ENCODE data around the gene ICA1L. TPM values are rescaled to one million over a fixed set of nuclear protein-coding genes. Genes with fewer than 3 reads are reported as not detected.

The ICA1L gene
- total and polyA plus RNA-seq, 2 experiments from 2014 or later = 3.8 to 5.4 TPM

DNA sequence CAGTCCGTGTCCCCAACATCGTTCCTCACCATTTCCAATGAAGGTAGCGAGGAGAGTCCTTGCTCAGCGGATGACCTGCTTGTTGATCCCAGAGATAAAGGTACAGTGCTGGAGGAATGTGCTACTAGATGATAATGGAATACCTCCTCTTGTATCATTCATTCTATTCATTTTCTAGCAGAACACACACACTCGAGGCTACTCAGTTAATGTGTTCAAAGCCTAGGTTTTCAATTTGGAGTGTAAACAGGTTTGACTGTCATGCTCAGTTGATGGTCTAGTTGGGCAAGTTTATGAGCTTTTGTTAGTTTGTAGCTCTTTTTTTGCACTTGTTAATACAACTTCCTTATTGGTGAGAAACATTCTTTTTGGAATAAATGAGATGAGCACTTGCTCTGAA is 114.2 kb downstream of the ICA1L start:
- no peak for DNase-seq
- Histone ChIP-seq H3K36me3 (ENCODE audit: low read depth) (no peaks in the 10 kb centered on the region), H2AFZ (no peak overlapping the region), H3F3A (ENCODE audit: insufficient read depth) (no peaks in the 10 kb centered on the region), H3K4me1 (ENCODE audit: insufficient read depth) (no peaks in the 10 kb centered on the region), H3K9me3 (ENCODE audit: low read depth) (no peaks in the 10 kb centered on the region), H3K9me2 (ENCODE audit: insufficient read depth) (no peaks in the 10 kb centered on the region), H4K20me1 (ENCODE audit: insufficient read depth) (no peaks in the 10 kb centered on the region), H3K4me2 (ENCODE audit: unreplicated experiment) (no peak overlapping the region), H3K27ac (no peak overlapping the region), H3K79me2 (ENCODE audit: insufficient read depth) (no peaks in the 10 kb centered on the region), H3K4me3 (no peak overlapping the region), H3K9ac (no peak overlapping the region), H3K27me3 (replicated peaks; ENCODE audit: insufficient read depth) (no peaks in the 10 kb centered on the region)
- in situ Hi-C loops (cut with MboI) = no loop called here
- WGBS, 2 experiments (ENCODE audit: low coverage in 1 of 2, low lambda C conversion rate in 2 of 2, missing lambda C conversion rate in 2 of 2) = 88 to 92% methylated on average over 5 of the region's 5 CpGs
- no peak for TF ChIP-seq EZH2phosphoT487 (IDR thresholded peaks at IDR 0.05; ENCODE audit: insufficient read depth, low read depth)
- no peak for TF ChIP-seq EZH2 (IDR thresholded peaks at IDR 0.05; ENCODE audit: insufficient read depth, poor library complexity, severe bottlenecking)

DNA sequence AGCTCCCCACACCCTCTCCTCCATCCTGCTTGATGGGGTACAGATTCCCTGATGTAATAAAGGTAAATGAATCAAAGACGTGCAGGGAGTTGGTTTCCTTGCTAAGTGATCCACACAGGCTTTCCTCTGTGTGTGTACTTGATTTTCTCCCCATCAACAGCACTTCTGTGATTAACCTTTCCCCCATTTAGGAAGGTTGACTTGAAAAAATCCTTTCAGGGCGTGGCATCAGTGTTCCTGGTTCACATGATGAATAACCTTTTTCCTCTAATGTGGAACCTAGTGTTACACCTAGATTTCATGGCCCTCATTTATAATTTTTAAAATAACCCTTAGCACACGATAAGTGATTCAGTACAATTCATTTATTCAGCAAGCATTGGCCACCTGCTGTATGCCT is 115.0 kb downstream of the ICA1L start:
- H3K4me1 ChIP-seq (ENCODE audit: insufficient read depth) = no peaks in the 10 kb centered on the region
- H3K4me3 ChIP-seq = no peak overlapping the region
- no peaks in the 10 kb centered on the region for H3K9me2 ChIP-seq (ENCODE audit: insufficient read depth)
- H2AFZ ChIP-seq = no peak overlapping the region
- no peak for DNase-seq
- no peak overlapping the region for H3K27ac ChIP-seq
- no peak overlapping the region for H3K9ac ChIP-seq
- no peaks in the 10 kb centered on the region for H3K36me3 ChIP-seq (ENCODE audit: low read depth)
- H3K79me2 ChIP-seq (ENCODE audit: insufficient read depth) = no peaks in the 10 kb centered on the region
- no peaks in the 10 kb centered on the region for H3F3A ChIP-seq (ENCODE audit: insufficient read depth)
- no peak overlapping the region for H3K4me2 ChIP-seq (ENCODE audit: unreplicated experiment)
- H3K9me3 ChIP-seq (ENCODE audit: low read depth) = no peaks in the 10 kb centered on the region
- H3K27me3 ChIP-seq (replicated peaks; ENCODE audit: insufficient read depth) = no peaks in the 10 kb centered on the region
- in situ Hi-C loops (cut with MboI) = no loop called here
- TF ChIP-seq EZH2 (IDR thresholded peaks at IDR 0.05; ENCODE audit: insufficient read depth, poor library complexity, severe bottlenecking) = no peak
- TF ChIP-seq EZH2phosphoT487 (IDR thresholded peaks at IDR 0.05; ENCODE audit: insufficient read depth, low read depth) = no peak
- H4K20me1 ChIP-seq (ENCODE audit: insufficient read depth) = no peaks in the 10 kb centered on the region
- WGBS, 2 experiments (ENCODE audit: low coverage in 1 of 2, low lambda C conversion rate in 2 of 2, missing lambda C conversion rate in 2 of 2) = 85 to 88% methylated on average over 3 of the region's 3 CpGs

DNA sequence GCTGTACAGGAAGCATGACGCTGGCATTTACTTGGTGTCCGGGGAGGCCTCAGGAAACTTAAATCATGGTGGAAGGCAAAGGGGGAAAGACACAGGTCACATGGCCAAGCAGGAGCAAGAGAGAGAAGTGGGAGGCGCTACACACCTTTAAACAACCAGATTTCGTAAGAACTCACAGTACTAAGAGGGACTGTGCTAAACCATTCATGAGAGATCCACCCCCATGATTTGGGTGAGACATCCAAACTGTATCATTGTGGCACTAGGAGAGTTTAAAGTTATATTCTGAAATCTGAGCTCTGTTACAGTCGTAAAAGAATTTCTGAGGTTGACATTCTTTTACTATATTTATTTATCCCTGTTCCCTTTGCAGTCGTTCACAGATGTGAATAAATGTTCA is 116.6 kb downstream of the ICA1L start:
- no peak for DNase-seq
- WGBS, 2 experiments (ENCODE audit: low coverage in 1 of 2, low lambda C conversion rate in 2 of 2, missing lambda C conversion rate in 2 of 2) = 85 to 88% methylated on average over 6 of the region's 6 CpGs
- Histone ChIP-seq H3K27me3 (replicated peaks; ENCODE audit: insufficient read depth) (no peaks in the 10 kb centered on the region), H2AFZ (no peak overlapping the region), H3K79me2 (ENCODE audit: insufficient read depth) (no peaks in the 10 kb centered on the region), H3K9me3 (ENCODE audit: low read depth) (no peaks in the 10 kb centered on the region), H3K9ac (no peak overlapping the region), H3K4me3 (no peak overlapping the region), H4K20me1 (ENCODE audit: insufficient read depth) (no peaks in the 10 kb centered on the region), H3K4me1 (ENCODE audit: insufficient read depth) (no peaks in the 10 kb centered on the region), H3F3A (ENCODE audit: insufficient read depth) (no peaks in the 10 kb centered on the region), H3K9me2 (ENCODE audit: insufficient read depth) (no peaks in the 10 kb centered on the region), H3K27ac (no peak overlapping the region), H3K4me2 (ENCODE audit: unreplicated experiment) (no peak overlapping the region), H3K36me3 (ENCODE audit: low read depth) (no peaks in the 10 kb centered on the region)
- TF ChIP-seq EZH2 (IDR thresholded peaks at IDR 0.05; ENCODE audit: insufficient read depth, poor library complexity, severe bottlenecking) = no peak
- TF ChIP-seq EZH2phosphoT487 (IDR thresholded peaks at IDR 0.05; ENCODE audit: insufficient read depth, low read depth) = no peak
- in situ Hi-C loops (cut with MboI) = no loop called here

DNA sequence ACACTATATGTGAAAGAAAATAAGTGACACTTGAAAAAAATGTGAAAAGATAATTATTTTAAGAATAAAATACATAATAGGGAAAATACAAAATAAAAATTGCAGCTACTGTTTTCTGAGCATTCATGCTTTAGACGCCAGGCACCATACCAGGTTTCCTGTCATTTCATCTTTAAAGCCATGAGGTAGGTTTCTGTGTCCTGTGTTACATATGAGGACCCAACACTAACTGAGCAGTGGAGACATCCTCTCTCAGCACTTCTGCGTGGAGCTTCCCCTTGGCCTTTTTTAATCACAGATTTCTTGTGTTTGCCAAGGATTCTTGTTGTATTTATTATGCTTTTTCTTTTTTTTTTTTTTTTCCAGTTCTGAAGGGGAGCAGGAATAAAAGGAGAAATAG is 119.5 kb downstream of the ICA1L start:
- no peak overlapping the region for H3K9ac ChIP-seq
- H4K20me1 ChIP-seq (ENCODE audit: insufficient read depth) = no peaks in the 10 kb centered on the region
- no peaks in the 10 kb centered on the region for H3K9me3 ChIP-seq (ENCODE audit: low read depth)
- DNase-seq = no peak
- H2AFZ ChIP-seq = no peak overlapping the region
- in situ Hi-C loops (cut with MboI) = no loop called here
- no peaks in the 10 kb centered on the region for H3K4me1 ChIP-seq (ENCODE audit: insufficient read depth)
- no peaks in the 10 kb centered on the region for H3K9me2 ChIP-seq (ENCODE audit: insufficient read depth)
- no peak overlapping the region for H3K4me3 ChIP-seq
- H3K27ac ChIP-seq = no peak overlapping the region
- H3K27me3 ChIP-seq (replicated peaks; ENCODE audit: insufficient read depth) = no peaks in the 10 kb centered on the region
- H3F3A ChIP-seq (ENCODE audit: insufficient read depth) = no peaks in the 10 kb centered on the region
- no peaks in the 10 kb centered on the region for H3K79me2 ChIP-seq (ENCODE audit: insufficient read depth)
- H3K36me3 ChIP-seq (ENCODE audit: low read depth) = no peaks in the 10 kb centered on the region
- no peak overlapping the region for H3K4me2 ChIP-seq (ENCODE audit: unreplicated experiment)
- 54 to 55% methylated on average over 2 of the region's 2 CpGs for WGBS, 2 experiments (ENCODE audit: low coverage in 1 of 2, low lambda C conversion rate in 2 of 2, missing lambda C conversion rate in 2 of 2)
- TF ChIP-seq EZH2 (IDR thresholded peaks at IDR 0.05; ENCODE audit: insufficient read depth, poor library complexity, severe bottlenecking) (no peak), EZH2phosphoT487 (IDR thresholded peaks at IDR 0.05; ENCODE audit: insufficient read depth, low read depth) (no peak)
